GM10847 (cell line): ENCODE results near the gene SLITRK5.

ENCODE experiments used
- POLR2A ChIP-seq: IDR thresholded peaks from 2 replicates; pipeline ENCODE4 v1.6.1; 2011; ENCODE audit not compliant: insufficient read length; ENCODE audit errors: extremely low read depth

The SLITRK5 gene

GRCh38 chr13:87680298-87680697 lies 9.1 kb downstream of the SLITRK5 start:
- TF ChIP-seq POLR2A: no peak

- no peak for TF ChIP-seq POLR2A
Observed at GRCh38 chr13:87684850-87685742, 13.9 kb downstream of the SLITRK5 start.

- TF ChIP-seq POLR2A: no peak
Observed at GRCh38 chr13:87696458-87696857, 25.3 kb downstream of the SLITRK5 start.

- TF ChIP-seq POLR2A: no peak
Observed at GRCh38 chr13:87698268-87698667, 27.1 kb downstream of the SLITRK5 start.

- no peak for TF ChIP-seq POLR2A
Observed at GRCh38 chr13:87709947-87710346, 38.8 kb downstream of the SLITRK5 start.

- no peak for TF ChIP-seq POLR2A
Observed at GRCh38 chr13:87712012-87712411, 40.8 kb downstream of the SLITRK5 start.
